Hematopoietic multipotent progenitor cell treated with erythropoietin and hydrocortisone succinate and interleukin-3 and kit ligand, for 17 days (in vitro differentiated cells): ENCODE results near the gene INHBB.

Experiments used
- DNase-seq: peaks from one replicate; pipeline ENCODE4 v3.0.0-alpha.2; 2015; ENCODE audit warnings: low spot score

Gene INHBB

DNA sequence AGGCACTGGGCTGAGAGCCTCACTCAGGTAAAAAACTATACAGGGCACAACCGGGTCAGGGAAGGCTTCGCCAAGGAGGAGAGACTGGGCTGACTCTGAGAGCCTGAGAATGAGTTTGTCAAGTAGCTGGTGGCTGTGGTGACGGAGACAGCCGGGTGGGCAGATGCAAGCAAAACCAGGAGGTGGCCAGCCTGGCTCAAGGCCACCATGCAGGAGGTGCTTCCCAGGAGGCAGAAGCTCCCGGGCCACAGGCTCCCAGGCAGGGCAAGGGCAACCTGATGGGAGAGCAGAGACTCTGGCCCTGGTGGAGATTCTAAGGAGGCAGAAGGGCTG, 2.9 kb upstream of the INHBB start:
- no peak for DNase-seq

DNA sequence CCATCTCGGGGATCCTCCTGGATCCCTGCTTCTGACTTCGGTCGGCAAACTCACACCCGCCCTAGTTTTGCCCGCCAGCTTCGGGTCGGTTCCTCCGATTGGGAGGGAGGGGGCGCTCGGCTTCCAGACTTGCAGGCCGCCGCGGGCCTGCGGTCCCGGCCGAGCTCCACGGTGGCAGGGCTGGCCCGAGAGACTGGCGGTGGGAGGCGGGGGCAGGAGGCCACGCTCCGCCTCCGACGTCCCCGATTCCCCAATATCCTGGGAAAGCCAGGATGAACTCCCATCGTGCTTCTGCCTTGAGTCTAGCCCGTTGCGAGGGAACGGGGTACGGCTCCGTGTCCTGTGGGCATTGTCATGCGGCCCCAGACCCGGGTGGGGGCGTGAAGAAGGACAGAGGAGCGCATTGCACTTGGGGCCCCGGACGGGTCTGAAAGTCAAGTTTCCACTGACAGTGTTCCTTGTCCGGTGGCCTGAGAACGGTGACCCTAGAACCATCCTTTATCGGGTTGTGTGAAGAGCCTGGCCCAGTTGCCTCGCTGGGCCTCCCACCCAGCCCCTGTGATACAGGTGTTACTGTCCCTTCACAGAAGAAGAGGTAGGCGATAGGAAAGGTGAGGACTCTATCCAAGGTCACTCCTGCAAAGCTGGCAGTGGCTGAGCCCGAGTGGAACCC, 2.4 kb upstream of the INHBB start:
- no peak for DNase-seq

DNA sequence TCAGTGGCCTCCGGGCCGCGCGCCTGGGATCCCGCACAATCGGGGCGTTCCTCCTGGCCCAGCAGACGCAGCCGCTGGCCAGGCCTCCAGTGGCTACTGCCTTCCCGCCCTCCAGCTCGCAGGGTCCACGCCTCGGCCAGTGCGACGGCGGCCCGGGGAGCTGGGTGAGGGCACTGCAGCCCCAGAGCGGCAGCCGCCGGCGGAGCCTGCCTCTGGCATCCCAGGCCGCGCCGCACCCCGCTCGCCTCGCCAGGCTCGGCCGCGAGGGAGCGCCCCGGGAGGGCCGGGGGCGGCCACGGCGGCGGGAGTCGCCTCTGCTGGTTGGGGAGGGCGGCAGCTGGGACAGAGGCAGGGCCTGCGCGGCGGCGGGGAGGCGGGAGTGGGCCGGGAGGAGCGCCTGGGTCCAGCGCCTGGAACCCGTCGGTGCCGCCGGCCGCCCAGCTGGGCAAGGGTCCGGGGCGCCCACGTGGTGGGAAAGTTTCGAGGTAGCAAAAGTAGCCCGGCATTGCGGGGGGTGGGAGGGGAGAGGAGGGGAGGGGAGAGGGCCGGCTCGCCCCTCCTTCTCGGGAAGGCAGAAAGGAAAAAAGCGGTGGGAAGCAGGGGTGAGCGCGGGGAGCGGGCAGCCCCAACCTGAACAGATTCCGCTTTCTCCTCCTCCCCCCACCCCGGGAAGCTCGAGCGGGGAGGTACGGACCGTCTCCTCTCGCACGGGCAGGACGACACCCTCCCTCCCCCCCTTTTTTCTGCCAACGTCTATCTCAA, 1.5 kb upstream of the INHBB start:
- DNase-seq, result no peak

DNA sequence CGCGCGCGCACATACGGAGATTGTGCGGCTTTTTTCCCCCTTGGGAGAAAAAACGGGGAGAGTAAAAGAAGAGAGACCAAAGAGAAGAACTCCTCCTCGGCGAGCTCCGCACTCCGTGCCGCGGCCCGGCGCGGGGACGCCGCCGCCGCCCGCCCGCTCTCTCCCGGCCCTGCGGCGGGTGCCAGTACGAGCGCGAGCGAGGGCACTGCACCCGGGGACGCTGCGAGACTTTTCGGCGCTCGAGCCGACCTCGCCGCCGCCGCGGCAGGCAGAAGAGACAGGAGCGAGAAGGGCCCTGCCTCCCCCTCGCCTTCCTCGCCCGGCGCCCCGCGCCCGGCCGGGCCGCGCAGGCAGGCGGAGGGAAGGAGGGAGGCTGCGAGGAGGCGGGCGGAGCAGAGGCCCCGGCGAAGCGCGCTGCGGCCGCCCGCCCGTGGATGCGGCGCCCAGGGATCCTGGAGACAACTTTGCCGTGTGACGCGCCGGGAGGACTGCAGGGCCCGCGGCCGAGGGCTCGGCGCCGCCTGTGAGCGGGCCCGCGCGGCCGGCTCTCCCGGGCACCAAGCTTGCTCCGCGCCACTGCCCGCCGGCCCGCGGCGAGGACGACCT, 857 bp upstream of the INHBB start:
- DNase-seq, result no peak

DNA sequence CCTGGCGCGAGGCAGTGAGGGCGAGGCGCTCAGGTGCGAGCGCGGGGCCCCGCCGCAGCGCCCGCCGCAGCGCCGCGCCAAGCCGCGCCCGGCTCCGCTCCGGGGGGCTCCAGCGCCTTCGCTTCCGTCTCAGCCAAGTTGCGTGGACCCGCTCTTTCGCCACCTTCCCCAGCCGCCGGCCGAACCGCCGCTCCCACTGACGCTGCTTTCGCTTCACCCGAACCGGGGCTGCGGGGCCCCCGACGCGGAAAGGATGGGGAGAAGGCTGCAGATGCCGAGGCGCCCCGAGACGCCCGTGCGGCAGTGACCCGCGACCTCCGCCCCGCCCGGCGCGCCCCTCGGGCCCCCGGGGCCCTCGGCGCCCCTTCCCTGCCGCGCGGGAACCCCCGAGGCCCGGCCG, 328 bp upstream of the INHBB start:
- DNase-seq, result no peak

DNA sequence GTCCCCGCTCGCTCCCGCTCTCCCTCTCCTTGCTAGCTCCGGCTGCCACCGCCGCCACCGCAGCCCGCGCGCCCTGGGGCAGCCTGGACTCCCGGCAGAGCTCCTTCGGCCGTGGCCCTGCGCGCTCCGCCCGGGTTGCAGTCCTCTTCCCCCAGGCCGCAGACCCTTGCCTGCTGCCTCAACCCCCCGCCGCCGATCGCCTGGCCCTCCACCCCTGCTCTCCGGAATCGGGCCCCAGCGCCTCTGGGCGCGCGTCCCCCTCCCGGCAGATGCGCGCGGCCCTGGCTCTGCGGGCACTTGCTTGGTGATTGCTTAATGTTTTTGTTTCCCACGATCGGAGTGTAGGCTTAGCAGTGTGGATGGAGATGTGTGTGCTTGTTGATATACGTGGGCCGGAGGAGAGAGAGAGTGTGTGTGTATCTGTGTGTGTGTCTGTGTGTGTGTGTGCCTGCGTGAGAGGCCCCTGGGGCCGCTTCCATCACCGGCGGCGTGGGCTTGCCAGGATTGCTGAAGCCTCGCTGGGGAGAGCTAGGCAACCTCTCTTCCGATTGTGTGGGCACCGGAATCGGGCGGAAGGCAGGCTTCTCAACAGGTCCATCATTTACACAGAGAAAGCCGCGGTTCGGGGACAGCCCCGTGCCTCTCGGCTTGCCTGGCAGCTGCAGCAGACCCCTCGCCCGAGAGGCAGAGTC, 877 bp downstream of the INHBB start:
- no peak for DNase-seq

DNA sequence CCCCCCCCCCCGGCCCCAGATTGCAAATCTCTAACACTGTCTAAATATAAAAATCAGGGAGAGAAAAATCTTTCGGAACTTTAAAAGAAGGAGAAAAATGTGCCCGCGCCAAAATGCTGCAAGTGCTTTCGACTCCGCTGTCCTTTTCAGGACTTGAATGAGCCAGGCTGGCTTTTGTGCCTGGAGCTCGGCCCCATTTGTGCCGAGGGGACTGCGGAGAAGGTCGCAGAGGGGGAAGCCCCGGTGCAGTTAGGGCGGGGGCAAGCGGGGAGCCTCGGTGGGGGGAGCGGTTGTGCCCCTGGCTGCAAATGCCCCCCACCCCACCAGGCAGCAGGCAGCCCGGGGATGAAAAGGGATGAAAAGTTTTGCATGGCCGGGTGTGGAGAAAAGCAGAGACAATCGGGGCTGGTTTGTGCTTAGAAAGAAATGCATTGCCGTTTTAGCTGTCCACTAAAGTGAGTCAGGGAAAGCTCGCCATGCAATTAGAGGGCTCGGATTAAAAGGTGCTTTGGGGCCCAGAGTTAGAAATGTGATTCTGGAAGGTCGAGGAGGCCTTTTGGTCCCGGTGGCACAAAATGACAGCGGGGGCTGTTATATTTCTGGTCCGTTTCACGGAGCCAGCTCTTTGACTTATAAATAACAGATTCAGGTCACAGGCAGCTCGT, 1.6 kb downstream of the INHBB start:
- DNase-seq, result no peak

DNA sequence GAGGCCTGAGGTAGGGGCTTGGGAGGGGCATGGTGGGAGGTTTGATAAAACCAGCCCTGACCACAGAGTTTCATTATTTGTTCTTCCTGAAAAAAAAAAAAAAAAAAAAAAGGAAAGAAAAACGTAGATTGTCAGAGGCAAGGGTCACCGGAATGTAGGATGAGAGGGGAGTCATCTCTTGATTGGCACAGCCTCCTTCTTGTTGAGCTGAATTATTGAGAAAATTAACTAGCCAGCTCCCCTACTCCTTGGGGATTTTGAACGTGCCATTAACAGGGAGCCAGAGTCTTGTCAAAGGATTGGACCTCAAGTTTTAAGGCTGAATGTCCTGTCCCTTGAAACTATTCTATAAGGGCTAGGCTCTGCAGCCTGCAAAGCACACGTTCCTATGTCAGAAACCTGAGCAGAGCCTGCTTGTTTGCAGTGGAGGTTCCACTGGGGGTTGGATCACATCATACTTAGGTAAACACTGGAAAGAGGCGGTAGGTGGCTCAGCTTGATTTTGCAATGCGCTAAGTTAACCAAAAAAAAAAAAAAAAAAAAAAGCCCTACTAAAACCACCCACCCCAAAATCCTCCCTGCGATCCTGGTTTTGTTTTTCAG, 2.3 kb downstream of the INHBB start:
- DNase-seq, result no peak

DNA sequence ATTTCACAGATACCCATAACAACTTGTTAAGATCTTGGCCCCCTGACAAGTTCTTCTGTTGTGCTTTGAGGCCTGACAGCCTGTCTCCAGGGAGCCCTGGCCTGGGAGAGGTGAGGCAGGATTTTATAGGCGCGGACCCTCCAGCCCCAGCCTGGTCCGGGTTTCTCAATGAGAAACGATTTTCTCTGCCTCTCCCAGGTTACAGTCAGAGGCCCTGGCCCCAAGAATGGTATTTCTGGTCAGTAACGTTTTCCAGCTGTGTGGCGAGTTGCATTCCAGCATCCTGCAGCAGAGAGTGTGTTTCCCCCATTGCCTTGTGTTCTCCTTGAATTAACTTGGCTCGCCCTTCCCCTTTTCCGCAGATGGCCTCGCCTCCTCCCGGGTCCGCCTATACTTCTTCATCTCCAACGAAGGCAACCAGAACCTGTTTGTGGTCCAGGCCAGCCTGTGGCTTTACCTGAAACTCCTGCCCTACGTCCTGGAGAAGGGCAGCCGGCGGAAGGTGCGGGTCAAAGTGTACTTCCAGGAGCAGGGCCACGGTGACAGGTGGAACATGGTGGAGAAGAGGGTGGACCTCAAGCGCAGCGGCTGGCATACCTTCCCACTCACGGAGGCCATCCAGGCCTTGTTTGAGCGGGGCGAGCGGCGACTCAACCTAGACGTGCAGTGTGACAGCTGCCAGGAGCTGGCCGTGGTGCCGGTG, 3.0 kb downstream of the INHBB start:
- no peak for DNase-seq

DNA sequence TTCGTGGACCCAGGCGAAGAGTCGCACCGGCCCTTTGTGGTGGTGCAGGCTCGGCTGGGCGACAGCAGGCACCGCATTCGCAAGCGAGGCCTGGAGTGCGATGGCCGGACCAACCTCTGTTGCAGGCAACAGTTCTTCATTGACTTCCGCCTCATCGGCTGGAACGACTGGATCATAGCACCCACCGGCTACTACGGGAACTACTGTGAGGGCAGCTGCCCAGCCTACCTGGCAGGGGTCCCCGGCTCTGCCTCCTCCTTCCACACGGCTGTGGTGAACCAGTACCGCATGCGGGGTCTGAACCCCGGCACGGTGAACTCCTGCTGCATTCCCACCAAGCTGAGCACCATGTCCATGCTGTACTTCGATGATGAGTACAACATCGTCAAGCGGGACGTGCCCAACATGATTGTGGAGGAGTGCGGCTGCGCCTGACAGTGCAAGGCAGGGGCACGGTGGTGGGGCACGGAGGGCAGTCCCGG, 3.5 kb downstream of the INHBB start:
- DNase-seq, result no peak

DNA sequence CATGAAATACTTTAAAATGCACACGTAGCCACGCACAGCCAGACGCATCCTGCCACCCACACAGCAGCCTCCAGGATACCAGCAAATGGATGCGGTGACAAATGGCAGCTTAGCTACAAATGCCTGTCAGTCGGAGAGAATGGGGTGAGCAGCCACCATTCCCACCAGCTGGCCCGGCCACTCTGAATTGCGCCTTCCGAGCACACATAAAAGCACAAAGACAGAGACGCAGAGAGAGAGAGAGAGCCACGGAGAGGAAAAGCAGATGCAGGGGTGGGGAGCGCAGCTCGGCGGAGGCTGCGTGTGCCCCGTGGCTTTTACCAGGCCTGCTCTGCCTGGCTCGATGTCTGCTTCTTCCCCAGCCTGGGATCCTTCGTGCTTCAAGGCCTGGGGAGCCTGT, 4.1 kb downstream of the INHBB start:
- DNase-seq, result no peak

DNA sequence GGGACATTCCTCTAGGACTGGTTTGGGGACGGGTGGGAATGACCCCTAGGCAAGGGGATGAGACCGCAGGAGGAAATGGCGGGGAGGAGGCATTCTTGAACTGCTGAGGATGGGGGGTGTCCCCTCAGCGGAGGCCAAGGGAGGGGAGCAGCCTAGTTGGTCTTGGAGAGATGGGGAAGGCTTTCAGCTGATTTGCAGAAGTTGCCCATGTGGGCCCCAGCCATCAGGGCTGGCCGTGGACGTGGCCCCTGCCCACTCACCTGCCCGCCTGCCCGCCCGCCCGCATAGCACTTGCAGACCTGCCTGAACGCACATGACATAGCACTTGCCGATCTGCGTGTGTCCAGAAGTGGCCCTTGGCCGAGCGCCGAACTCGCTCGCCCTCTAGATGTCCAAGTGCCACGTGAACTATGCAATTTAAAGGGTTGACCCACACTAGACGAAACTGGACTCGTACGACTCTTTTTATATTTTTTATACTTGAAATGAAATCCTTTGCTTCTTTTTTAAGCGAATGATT, 4.9 kb downstream of the INHBB start:
- DNase-seq, result no peak

DNA sequence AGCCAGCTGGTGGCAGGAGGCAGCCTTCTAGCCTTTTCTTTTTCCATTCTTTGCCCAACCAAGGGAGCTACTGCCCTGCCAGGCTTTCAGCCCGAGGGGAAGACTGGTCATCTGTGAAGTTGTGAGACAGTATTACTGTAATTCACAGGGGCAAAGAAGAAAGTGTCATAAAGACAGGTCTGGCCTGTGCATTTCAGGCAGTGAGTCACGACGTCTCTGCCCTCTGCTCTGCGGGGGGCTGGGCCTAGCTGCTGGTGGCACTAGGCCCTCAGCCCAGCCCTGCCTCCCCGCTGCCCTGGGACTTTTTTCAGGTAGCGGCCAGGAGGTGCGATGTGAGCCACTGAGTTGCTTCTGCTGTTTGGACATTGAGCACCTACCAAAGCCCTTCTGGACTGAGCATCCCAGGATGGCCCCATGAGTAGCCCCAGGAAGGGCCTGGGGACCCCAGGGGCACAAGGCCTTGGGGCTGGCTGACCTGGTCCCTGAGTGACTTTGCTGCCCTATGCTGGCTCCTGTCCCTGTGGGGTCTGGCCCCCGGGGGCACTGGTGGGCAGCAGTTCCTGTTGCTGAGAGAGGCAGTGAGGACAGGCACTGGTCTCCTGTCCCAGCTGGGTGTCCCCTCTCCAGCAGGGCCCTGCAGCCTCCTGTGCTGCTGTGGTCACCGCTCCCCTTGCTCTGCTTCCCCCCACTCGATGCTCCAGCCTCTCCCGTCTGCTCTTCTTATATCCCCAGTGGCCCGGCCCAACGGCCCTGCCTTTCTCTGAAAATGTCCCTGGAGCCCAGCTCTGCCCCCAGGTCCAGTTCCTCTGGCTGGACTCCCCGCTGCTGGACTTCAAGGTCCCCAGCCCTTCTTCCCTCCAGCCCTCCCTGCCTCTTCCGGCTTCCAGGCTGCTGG, 7.0 kb downstream of the INHBB start:
- no peak for DNase-seq

DNA sequence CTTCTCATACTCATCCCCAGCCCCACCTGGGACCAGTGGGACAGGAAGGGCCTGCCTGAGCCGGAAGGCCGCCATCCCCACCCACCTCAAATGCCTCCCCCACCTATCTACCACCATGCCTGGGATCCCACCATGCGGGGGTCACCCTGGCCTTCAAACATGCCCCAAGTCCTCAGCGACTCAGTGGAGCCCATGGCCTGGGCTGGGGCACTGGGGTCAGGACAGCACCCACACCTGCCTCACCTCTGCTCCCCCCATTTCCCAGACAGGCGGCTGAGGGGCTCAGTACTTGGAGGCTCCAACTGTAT, 7.6 kb downstream of the INHBB start:
- DNase-seq, result no peak

DNA sequence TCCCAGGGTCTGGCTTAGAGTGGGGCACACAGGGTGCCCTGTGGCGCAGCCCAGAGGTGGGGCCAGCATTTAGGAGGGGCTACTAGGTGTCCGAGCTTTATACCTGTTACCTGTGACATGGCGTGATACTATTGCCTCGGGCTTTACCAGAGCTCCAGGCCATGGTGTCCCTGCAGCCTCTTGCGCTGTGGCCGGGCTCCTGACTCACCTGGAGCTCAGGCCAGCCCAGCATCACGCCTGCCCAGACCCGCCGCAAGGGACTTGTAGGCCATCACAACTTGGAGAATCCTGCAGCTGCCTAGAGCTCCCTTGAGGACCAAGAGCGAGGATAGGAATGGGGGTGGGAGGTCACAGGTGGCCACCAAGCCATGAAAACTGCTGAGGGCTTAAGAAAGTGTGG, 8.0 kb downstream of the INHBB start:
- no peak for DNase-seq

DNA sequence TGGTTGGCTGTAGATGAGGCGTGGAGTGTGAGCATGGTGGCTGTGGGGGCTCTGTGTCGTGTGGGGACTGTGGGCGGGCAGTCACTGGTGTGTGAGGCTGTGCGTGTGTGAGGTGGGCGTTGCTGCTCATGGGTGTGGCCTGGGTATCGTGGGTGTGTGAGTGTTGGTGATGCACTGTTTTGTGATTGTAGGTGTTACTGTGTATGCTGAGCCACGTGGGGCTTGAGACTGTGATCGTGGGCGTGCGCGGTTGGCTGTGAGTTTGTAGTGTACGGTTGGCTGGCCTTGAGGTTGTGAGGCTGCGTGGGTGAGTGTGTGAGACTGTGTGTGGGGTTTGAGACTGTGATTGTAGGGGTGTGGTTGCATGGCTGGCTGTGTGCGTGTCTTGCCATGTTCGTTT, 8.5 kb downstream of the INHBB start:
- no peak for DNase-seq

DNA sequence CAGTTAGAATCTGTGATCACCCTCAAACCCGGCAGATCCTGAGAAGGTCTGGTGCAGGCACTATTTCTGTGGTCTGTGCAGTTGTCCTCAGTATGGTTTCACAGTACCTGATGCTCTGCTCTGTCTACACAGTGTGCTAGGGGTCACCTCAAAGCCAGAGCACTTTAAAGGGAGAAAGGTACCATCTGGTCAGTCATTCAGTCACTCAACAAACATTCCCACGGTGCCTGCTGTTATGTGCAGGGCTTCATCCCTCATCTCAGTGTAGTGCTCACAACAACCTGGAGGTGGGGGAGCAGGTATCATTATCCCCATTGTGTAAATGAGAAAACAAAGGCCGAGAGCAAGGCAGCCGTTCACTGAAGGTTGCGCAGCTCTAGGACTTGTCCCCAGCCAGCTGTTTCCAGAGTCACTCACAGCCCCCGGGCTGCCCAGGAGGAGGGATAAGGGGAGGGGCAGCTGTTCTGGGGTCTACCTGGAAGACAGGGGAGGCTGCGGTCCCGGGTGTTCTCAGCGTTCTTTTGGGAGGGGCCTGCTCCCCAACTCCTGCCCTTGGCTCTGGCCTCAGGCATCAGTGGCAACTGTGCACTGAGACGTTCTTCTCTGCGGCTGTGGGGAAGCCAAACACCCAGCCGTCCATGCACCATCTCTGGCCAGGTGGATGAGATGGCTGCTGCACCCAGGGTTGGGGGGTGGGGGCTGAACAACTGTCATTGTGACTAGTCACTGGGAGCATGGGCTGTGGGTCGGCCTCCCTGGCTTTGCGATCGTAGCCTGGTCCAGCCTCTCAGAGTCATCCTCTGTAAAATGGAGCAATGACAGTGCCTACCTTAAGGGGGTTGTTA, 9.2 kb downstream of the INHBB start:
- DNase-seq, result no peak

DNA sequence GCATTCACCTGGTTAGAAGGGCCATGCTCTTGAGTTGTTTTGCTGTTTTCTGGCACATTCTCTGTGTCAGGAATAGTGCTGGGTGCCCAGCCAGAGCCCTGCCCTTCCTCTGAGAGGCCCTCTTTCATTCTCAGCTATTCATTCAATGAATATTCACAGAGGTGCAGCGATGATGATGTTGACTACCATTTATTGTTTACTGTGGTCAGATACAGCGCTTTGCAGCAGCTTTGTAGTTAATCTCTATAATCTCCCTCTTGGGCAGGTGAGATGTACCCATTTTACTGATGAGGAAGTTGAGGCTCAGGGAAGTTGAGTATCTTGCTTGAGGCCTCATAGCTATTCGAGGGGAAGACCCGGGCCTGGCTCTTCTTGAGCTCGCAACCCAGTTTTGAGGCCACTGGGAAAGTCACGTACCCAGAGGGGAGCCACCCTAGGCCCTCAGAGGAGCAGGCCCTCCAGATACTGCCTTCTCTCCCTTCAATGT, 9.9 kb downstream of the INHBB start:
- DNase-seq, result no peak

DNA sequence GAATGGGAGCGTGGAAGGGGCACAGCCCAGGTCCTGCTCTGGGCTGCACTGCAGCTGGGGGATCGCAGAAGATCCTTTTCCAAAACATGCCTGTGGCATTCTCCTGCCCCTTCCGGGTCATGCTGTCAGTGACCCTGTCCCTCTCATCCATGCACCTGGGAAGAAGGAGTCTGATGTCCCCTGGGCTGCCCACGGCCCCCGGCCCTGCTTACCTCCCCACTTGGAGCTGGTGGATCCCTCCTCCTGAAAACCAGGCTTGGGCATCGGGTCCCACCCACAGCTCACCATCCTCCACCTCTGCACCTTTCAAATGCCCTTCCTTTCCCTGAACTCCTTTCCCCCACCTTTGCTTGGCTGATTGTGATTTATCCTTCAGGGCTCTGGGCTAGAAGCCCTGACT, 11.8 kb downstream of the INHBB start:
- DNase-seq, result no peak
